ENCODE results near the gene ACP2. TPM values are rescaled to one million over a fixed set of nuclear protein-coding genes. Genes with fewer than 3 reads are reported as not detected.
A peak's percentile ranks its signal among the peaks of the same experiment; 100 is the strongest.

ACP2 gene, protein sequence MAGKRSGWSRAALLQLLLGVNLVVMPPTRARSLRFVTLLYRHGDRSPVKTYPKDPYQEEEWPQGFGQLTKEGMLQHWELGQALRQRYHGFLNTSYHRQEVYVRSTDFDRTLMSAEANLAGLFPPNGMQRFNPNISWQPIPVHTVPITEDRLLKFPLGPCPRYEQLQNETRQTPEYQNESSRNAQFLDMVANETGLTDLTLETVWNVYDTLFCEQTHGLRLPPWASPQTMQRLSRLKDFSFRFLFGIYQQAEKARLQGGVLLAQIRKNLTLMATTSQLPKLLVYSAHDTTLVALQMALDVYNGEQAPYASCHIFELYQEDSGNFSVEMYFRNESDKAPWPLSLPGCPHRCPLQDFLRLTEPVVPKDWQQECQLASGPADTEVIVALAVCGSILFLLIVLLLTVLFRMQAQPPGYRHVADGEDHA
- total RNA-seq = 29.9 and 53.1 TPM in 2 replicates

DNA sequence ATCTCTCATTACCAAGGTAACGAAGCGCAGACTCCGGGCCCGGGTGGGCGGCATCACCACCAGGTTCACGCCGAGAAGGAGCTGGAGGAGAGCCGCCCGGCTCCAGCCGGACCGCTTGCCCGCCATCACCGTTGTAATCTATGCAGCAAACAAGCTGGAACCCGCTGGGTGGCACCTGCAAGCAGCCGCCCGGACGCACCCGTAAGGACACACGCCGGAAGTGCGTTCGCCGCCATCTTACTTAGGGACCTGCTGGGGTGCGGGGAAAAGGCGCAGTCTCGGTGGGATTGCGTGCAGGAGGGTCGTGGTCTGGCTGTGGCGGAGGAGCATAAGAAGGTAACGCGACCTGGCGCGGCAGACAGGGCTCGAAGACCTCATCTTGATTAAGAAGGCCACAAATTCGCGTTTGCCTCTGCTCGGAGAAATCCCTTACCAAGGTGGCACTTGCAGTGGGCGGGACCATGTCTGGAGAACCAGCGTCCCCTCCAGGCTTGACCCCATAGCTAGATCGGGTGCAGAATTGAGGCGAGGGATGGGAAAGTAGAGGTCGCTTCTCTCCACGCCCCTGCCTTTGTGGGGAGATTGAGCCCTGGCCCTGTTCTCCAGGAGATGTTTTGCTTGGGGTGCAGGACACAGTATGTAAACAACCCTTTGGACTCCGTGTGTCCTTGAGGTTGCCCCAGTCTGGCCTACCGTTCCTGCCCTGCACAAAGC, at the start of gene ACP2:
Gene ACP2, minus strand, starts transcription at position 151 of the 714 bp plus-strand sequence. Its CDS starts 25 bp downstream, at position 126.
- peak; percentile 60 for DNase-seq (ENCODE audit: extremely low read depth, low read depth, low spot score)

DNA sequence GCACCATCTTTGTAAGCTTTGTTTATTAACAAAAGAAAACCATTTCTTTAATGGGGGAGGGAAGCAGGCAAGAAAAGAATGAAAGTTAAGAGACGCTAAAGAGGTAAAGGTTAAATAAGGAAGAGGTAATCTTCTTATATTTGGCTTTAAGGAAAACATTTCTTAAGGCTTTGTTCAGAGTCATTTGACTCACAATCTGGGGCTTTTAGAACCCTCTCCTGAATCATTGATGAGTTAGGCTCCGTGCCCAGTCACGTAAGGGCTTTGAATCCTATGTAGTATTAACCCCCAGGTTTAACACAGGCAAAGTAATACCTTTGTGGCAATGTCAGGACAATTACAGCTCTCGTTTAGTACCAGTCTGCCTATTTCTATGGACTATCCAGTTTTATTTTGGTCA, 47.4 kb upstream of the ACP2 start:
- DNase-seq (ENCODE audit: extremely low read depth, low read depth, low spot score) = no peak

DNA sequence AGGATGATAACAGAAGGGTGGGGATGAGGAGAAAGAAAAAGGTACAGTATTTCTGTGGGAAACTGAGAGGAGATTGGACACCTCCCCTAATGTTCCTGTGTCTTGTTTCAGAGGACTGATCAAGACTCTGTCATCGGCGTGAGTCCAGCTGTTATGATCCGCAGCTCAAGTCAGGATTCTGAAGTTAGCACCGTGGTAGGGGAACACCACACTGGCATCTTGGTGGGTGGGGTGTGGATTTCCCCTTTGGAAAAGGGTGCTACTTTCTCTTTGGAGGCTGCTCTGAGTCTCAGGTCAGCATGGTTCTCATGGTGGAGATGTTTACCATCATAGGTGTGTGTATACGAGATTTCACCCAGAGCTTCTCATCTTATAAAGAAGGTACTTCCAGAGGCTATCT, 46.8 kb upstream of the ACP2 start:
- no peak for DNase-seq (ENCODE audit: extremely low read depth, low read depth, low spot score)

GRCh38 chr11:47289856-47290255, 41.2 kb upstream of the ACP2 start:
- no peak for DNase-seq (ENCODE audit: extremely low read depth, low read depth, low spot score)

GRCh38 chr11:47288066-47288465, 39.5 kb upstream of the ACP2 start:
- no peak for DNase-seq (ENCODE audit: extremely low read depth, low read depth, low spot score)

GRCh38 chr11:47285969-47286770, 37.6 kb upstream of the ACP2 start:
- no peak for DNase-seq (ENCODE audit: extremely low read depth, low read depth, low spot score)

DNA sequence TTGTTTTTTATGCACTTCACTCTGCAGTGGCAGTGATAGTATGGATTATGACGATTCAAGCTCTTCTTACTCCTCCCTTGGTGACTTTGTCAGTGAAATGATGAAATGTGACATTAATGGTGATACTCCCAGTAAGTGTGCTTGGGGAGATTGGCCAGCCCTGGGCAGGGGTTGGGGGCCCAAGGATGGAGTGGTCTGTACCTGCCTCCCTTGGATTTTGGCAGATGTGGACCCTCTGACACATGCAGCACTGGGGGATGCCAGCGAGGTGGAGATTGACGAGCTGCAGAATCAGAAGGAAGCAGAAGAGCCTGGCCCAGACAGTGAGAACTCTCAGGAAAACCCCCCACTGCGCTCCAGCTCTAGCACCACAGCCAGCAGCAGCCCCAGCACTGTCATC, 35.5 kb upstream of the ACP2 start:
- no peak for DNase-seq (ENCODE audit: extremely low read depth, low read depth, low spot score)

- DNase-seq (ENCODE audit: extremely low read depth, low read depth, low spot score) = no peak
Measured at GRCh38 chr11:47282462-47282861, 33.8 kb upstream of the ACP2 start.

- no peak for DNase-seq (ENCODE audit: extremely low read depth, low read depth, low spot score)
Measured at GRCh38 chr11:47280860-47281259, 32.2 kb upstream of the ACP2 start.

DNA sequence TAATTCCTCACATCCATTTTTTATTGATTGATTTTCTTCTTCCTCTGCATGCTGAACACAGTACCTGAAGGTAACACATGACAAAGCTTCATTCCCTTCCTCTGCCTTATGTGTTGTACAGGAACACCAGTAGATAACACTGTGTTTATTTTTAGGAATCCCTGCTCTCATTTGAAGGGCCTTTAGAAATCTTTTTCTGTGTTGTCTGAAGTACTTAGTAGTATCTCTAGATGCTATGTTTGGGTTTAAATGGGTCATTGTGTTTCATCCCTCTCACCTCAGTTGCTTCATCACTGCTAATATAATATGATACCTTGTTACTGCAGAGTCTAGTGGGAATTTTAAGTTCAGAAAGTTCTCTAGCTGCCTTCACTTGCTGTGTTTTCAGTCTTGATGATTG, 31.5 kb upstream of the ACP2 start:
- DNase-seq (ENCODE audit: extremely low read depth, low read depth, low spot score) = no peak

DNA sequence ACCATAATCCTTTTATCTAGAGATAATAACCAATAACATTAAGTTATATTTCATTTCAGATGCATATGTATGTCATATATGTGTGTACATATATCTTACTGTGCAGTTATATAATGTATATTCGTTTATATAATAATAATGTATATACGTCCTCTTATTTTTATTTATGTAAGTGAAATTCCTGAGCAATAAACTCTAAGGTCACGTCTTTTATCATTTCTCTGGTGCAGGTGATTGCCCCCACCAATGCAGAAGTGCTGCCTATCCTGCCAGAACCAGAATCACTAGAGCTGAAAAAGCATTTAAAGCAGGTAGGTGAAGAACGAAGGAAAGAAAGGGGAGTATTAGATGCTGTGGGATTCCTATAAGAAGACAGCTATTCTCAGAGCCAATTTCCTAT, 30.2 kb upstream of the ACP2 start:
- DNase-seq (ENCODE audit: extremely low read depth, low read depth, low spot score) = no peak

DNA sequence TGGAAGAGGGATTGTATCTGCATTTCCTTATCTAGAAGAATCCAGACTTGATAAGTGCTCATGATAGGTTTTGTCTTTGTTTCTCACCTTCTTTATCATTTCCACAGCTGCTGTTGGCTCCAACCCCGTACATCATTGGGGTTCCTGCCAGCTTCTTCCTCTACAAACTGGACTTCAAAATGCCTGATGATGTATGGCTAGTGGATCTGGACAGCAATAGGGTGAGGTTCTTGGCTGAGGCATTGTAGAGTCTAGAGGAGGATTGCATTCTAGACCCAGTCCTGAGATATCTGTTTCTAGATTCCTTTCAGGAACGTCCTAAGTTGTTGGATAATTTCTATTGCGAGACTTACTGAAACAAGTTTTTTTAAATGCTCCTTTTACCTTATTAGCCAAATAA, 29.4 kb upstream of the ACP2 start:
- no peak for DNase-seq (ENCODE audit: extremely low read depth, low read depth, low spot score)

DNA sequence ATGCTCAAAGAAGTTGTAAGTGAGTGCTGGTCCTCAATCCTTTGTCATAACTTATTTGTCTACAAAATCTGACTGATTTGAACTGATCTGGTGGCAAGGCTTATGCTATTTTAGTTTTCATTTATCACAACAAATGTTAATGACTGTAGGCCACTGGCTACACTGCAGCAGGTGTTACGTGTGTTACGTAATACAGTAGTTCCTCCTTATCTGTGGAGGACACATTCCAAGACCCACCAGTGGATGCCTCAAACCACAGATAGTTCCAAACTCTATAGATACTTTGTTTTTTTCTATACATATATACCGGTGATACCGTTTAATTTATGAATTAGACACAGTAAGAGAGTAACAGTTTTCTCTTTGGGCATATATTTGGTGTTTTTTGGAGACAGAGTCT, 28.3 kb upstream of the ACP2 start:
- no peak for DNase-seq (ENCODE audit: extremely low read depth, low read depth, low spot score)

- DNase-seq (ENCODE audit: extremely low read depth, low read depth, low spot score) = no peak
Measured at GRCh38 chr11:47274495-47275235, 26.1 kb upstream of the ACP2 start.

GRCh38 chr11:47272706-47273105, 24.1 kb upstream of the ACP2 start:
- no peak for DNase-seq (ENCODE audit: extremely low read depth, low read depth, low spot score)

DNA sequence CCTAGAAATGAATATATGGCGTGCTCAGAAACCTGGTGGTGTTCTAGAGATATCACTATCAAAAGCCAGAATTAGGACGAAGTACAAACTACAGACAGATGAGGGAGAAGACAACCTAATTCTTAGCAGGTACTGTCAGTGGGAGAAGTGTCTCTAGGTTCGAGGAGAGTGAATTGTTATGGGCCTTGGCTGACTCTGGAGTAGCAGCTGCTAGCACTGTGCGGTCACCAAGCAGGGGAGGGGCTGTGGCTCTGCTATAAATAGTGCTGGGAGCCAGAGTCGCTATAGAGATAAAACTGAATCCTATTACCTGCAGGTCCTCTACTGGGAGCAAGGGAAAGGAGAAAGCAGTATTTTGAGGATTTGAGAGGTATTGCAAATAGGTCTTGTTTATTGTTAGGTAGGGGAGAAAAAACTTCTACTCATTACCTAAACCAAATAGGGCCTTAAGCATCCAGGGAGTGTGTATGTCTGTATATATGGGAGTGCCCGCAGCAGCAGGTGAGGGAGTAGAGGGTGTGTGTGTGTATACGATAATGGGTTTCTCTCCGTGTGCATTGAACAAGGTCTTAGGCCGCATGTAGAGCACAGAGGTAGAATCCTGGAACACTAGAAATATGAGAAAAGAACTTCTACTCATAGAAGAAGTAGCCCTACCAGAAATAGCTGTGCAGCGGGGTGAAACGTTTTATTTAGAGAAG, 23.5 kb upstream of the ACP2 start:
- DNase-seq (ENCODE audit: extremely low read depth, low read depth, low spot score) = no peak

GRCh38 chr11:47271328-47271727, 22.7 kb upstream of the ACP2 start:
- DNase-seq (ENCODE audit: extremely low read depth, low read depth, low spot score) = no peak

DNA sequence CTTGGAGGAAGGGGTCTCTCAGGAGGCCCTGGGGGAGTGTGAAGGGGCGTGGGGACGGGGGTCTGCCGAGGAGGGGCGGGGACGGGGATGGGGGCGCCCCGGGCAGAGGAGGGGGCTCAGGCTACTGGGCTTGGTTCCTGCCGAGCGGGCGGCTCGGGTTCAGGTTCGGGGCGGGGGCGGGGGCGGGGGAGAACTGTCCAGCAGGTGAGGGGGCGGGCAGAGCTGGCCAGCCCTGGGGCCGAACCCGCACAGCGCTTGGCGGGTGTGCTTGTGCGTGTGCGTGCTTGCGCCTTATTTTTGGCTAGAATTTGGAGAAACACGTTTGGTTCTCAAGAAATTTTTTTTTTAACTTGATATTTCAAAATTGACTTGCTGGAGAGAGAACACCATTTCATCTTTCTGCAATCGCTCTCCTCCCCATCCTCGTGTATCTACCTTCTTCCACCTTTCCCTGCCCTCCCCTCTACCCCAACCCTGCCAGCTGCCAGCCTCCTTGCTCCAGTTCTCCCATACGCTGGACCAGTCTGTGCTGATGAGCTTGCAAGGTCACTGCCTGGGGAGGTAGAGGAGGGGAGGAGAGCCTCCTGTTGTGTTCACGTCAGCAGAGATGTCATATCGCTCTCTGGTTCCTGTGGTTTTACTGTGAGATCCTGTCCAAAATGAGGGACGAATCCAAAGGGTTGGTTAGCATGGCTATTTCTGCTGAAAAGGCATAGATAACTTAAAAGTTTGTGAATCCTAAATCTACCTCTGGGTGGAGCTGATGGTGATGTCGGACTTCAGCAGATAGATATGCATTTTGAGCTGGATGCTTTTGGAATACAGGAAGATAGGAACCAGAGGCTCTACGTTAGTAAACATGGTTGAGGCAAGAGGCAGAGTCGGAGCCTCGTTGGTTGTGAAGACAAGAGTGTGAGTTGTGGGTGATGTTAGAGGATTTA, 22.0 kb upstream of the ACP2 start:
- no peak for DNase-seq (ENCODE audit: extremely low read depth, low read depth, low spot score)

DNA sequence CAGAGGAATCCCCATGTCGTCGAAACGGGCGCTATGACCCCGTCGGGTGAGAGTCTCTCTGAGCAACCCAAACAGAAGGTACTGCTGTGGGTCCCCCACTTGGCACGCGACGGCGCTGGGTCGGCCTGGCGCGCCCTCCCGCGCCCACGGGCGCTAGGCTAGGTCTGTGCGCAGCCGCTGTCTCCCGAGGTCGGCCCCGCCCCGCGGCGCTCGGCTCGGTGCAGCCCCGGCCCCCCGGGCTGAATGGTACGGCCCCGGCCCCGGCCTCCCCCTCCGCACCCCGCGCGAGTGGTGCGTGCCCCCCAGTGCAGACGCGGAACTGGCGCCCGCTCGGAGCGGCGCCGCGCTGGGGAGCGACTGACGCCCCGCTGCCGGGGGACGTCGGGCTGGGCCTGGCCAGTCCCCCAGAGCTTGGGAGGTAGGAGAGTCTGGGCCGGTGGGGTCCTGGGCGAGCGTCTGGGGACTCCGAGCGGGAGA, 21.3 kb upstream of the ACP2 start, which contains the start of gene MADD:
Gene MADD, plus strand, starts transcription at position 305 of the 477 bp plus-strand sequence.
- DNase-seq (ENCODE audit: extremely low read depth, low read depth, low spot score) = no peak
